NCI-H446 treated with DMSO at 0.1 percent for 48 hours (cell line): ENCODE results near the gene VMAC.
A peak's percentile ranks its signal among the peaks of the same experiment; 100 is the strongest.
"Not testable (repeated sequence)": the region's sequence is repeated elsewhere in the genome, so short reads cannot be mapped to it uniquely, and the experiment has no call there.

Experiments used
- DNase-seq: peaks from one replicate; lab custom pipeline; 2025; lab: John Stamatoyannopoulos, UW

VMAC gene

DNA sequence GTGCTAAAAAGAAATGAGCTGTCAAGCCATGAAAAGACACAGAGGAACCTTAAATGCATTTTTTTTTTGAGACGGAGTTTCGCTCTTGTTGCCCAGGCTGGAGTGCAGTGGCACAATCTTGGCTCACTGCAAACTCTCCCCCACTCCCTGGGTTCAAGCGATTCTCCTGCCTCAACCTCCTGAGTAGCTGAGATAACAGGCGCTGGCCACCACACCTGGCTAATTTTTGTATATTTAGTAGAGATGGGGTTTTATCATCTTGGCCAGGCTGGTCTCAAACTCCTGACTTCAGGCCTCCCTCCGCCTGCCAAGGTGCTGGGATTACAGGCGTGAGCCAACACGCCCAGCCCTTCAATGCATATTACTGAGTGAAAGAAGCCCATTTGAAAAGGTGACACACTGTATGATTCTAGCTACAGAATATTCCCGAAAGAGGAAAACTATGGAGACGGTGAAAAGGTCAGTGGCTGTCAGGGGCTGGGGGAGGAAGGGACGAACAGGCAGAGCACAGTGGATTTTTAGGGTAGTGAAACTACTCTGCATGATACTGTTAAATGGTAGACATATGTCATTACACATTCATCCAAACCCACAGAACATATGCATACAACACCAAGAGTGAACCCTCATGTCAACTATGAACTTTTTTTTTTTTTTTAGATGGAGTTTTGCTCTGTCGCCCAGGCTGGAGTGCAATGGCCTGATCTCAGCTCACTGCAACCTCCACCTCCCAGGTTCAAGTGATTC is 20.4 kb upstream of the VMAC start:
- DNase-seq: not testable (repeated sequence)

DNA sequence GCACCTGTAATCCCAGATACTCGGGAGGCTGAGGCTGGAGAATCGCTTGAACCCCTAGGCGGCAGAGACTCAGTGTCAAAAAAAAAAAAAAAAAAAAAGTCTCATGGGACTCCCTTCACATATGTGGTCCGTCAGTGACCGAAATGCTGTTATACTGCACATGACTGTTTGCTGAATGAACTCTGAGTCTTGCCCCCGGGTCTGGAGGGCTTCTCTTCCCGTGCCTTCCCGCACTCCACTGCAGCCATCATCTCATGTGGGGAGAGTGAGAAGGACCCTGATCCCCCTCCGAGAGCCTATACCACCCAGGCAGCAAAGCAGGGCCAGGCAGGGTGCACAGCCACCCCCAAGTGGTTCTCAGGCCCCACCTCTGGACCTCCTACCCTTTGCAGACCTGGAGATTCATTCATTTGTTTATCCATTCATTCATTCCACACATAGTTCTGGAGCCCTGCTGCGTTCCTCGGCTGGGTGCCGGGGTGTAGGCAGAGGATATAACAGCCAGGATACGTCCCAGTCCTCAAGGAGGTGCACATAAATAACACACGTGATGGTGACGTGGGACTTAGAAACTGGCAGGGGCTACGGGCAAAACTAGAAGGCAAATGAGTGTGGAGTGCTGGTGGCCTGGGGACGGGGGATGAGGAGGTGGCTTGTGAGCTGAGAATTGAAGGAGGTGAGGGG is 15.2 kb upstream of the VMAC start:
- no peak for DNase-seq

DNA sequence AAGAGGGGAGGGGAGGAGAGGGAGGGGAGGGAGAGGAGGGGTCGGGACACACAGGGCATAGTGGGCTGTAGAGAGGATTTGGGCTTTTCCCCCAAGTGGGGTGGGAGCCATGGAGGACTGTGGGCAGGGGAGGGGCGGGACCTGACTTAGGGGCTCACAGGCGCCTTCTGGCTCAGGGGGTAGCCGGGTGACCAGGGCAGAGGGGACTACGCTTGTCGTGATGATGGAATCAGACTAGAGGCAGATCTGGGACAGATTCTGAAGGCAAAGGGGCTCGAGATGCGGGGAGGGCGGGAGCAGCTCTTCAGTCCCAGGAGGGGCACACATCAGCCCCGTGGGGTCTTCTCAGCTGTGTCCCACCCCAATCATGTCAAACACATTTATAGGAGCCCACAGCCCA is 14.6 kb upstream of the VMAC start:
- no peak for DNase-seq

DNA sequence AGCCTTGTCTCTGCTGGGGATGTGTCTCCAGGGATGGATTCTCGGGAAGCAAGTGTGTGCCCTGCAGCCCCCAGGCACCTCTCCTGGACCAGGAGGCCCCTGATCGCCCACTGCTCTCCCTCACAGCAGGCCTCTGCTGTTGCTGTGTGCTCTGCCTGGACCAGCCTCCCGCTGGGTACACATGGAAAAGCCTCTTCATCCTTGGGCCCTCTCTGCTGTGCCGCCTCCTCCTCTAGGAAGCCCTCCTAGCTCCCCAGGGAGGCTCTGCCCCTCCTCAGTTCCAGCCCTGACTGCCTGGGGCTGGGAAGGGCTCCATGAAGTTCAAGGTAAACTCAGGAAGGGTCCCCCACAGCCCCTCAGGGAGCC is 13.1 kb upstream of the VMAC start:
- DNase-seq: no peak

DNA sequence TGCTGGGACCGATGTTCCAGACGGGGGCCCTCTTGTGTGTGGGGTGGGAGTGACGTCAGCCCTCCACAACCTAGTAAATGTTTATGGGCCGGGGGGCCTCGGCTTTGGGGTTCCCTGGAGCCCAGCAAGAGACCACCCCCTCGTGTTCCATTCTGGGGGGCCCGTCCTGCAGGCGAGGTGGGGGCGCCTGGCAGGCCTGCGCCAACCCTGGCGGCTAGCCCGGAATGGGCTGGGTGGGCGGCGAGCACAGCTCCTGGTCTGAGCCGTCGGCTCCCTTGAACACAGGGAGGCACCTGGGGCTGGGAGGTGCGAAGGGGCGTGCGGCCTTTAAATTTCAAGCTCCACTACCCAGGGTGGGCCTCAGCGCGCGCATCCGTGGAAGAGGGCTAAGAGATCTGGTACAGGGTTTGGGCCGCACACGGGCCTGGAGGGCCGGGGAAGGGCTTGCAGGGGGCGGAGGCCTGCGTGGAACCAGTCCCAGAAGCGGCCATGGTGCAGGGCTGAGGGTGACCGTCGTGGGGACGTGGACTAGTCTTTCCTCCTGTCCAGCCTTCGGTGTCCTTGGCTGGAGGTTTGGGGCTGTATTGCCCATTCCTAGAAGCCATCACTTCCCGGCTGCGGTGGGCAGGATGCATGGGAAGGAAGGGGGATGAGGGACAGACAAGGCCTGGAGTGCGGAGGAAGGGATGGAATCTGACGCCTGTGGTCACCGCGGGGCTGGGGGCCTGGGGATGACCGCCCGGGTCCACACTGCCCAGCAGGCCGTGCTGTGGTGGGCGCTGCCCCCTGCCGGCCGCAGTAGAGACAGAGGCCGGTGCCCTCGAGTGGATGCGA is 12.5 kb upstream of the VMAC start:
- no peak for DNase-seq

DNA sequence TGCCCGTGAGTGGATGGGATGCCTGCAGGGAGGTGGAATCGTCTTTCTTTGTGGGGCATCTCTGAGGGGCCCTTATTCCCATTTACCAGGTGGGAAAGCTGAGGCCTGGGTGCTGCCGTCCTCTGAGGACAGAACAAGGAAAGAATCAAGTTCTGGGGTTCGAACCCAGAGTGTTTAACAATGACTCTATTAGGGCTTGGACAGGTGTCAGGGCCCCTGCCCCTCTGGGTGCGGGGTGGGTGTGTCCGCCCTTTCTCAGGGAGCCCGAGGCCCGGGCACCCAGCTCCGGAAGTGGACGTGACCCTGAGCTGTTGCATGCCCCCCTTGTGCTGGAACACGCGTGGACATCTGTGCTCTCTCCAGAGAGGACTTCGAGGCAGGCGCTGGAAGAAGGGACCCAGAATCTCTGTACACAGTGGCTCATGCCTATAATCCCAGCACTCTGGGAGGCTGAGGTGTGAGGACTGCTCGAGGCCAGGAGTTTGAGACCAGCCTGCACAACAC is 11.8 kb upstream of the VMAC start:
- no peak for DNase-seq

DNA sequence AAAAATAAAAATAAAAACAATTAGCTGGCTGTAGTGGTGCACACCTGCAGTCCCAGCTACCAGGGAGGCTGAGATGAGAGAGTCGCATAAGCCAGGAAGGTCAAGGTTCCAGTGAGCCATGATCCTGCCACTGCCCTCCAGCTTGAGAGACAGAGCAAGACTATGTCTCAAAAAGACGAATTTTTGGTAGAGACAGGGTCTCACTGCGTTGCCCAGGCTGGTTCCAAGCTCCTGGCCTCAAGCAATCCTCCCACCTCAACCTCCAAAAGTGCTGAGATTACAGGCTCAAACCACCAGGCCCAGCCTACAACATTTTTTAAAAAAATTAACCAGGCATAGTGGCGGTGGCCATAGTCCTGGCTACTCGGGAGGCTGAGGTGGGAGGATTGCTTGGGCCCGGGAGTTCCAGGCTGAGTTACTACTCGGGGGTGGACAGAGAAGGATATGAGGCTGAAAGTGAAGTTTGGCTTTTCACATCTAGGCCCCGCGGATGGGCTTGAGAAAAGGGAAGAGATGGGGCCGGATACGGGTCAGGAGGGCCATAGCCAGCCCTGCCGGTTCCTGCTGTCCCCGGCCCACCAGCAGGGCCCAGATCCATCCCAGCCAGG is 11.3 kb upstream of the VMAC start:
- no peak for DNase-seq

DNA sequence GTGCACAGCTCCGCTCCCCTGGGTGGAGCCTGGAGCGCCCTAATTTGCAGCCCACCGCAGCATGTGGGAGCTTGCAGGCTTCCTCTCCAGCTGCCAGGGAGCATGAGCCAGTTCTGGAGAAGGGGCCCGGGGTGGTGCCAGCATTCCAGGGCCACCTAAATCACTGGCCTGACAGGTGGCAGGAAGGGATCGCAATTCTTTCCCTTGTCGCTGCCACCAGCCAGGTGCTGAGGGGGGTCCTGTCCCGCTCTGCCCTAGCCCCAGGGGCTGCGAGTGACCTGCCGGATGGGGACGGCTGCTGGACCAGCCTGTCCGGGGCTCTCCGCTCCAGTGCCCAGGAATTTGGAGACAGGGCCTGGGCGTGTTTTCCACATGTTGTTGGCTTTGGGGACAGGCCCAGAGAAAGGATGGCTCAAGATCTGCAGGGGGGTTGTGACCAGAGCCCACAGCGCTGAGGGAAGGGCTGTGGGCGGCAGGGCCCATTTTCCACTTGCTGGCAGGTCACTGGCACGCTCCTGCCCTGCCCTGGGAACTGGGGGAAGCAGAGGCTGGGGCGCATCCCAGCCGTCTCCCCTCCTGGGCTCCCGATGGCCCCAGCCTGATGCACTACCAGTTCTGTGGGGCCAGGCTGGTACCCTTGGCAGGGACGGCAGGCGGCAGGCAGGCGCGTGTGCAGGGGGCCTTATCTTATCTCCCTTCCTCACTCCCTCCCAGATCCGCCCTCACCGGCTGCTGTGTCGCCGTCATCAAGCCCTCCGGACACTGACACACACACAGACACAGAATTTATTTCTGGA is 10.6 kb upstream of the VMAC start:
- no peak for DNase-seq

DNA sequence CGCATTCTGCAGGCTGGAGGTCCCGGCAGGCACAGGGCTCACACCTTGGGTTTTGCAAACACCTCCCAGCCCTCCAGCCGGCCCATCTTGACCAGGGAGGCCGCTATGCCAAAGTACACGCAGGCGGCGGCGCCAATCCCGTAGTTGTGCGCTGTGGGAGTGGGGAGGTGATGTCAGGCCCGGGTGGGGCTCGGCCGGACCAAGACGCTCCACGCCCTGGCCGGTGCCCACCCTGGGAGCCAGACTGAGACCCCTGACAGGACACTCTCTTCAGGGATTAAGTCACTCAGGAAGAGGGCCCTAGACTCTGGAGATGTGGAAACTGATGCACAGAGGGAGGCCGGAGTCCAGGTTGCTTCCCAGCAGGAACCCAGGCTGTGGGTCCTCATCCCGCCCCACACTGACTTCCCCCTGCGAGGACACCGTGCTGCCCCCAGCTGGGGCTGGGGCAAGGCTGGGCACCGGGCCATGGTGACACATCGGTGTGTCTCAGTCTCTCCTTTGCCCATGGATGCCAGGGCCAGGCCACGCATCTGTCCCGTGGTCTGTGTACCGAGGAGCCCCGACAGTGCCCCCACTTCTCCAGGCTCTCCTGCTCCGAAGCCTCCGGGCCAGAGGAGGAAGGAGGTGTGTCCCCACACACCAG is 9.8 kb upstream of the VMAC start:
- DNase-seq: no peak

DNA sequence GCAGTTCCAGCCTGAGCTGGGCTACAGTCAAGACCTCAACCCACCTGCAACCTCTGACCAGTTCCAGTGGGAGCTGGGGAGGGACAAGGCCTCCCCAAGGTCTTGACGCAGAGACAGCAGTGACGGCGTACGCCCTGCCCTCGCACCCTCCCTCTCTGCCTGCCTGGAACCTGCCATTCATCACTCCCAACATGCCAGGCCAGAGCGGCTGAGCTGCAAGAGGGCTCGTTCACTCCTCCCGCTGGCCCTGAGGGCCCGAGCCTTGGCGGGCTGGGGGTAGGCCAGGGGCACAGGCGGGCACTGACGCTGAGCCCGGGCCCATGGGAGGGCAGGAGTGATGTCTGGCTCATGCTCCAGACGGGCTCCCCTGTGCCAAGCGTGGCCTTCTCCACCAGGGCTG is 9.3 kb upstream of the VMAC start:
- DNase-seq: no peak

DNA sequence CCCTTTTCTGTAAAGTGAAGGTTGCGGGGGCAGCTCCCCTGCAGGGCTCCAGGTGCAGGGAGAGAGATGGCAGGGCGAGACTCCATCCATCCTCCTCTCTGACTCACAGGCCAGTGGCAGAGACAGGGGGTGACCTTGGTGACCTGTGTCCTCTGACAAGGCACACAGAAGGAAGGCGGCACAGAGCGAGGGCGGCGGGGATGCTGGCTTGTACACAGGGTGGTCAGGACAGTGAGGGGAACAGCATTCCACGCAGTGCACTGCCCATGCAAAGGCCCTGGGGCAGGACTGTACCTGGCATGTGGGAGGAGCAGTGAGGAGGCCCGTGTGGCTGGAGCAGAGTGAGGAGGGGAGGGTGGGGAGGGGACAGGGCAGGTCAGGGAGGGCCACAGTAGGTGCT is 8.8 kb upstream of the VMAC start:
- DNase-seq: no peak

DNA sequence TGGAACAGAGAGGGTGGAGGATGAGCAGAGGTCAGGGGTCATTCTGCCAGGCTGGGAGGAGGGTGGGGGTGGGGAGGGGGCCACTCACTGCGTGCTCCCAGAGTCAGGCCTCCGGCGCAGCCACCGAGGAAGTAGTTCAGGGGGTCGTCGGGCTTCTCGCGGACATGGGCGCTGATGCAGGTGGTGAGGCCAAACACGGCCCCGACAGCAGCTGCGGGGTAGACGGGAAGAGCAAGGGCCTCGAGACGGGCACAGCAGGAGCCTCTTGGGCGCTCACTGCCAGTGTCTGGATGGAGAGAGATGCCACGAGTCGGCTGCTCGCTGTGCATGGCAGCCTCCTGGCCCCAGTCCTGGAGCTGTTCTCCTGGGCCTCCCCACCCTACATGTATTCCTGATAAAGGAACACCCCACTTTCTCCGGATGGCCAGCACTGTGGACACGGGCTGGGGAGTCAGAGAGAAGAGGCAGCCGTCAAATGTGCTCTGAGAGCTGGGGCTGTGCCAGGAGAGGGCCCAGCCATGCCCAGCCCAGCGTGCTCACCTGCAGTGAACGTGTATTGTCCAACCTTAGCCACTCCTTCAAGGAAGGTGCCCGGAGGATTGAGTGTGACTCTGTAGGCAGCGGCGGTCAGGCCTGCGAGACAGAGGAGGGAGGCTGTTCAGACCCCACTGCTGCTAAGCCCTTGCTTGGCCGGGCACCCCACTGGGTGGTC is 8.2 kb upstream of the VMAC start:
- DNase-seq: no peak

DNA sequence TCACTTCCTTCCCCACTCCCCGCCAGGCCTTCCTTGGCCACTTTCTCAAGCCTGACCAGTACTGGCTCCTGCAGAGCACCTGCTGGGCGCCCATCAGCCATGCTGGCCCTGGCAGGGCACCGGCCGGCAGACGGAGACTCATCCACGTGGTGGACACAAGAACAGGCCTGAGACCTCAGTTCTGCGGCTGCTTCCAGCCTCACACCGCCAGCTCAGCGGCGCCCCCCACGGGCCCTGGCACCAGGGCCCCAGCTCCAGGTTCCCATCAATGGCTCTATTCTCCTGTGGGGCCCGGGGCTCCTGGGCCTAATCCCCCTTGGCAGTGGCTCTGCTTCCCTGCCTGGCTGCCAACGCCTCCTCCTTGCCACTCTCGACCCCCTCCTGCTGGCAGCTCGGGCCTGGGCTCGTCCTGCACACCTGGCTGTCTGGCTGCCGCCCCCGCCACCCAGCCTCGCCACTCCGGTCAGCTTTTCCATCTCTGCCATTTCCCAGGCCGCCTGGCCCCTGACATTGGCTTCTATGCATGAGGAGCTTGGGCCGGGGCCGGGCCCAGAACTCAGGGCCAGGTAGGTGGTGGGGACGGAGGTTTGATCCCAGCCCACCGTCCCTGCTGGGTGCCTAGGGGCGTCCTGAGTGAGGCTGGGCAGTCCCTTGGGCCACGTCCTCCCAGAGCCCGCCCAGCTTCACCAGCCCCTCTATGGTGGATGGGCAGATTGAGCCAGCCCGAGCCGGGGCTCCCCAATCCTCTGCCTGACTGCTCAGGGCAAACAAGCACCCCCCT is 7.3 kb upstream of the VMAC start:
- DNase-seq: no peak

DNA sequence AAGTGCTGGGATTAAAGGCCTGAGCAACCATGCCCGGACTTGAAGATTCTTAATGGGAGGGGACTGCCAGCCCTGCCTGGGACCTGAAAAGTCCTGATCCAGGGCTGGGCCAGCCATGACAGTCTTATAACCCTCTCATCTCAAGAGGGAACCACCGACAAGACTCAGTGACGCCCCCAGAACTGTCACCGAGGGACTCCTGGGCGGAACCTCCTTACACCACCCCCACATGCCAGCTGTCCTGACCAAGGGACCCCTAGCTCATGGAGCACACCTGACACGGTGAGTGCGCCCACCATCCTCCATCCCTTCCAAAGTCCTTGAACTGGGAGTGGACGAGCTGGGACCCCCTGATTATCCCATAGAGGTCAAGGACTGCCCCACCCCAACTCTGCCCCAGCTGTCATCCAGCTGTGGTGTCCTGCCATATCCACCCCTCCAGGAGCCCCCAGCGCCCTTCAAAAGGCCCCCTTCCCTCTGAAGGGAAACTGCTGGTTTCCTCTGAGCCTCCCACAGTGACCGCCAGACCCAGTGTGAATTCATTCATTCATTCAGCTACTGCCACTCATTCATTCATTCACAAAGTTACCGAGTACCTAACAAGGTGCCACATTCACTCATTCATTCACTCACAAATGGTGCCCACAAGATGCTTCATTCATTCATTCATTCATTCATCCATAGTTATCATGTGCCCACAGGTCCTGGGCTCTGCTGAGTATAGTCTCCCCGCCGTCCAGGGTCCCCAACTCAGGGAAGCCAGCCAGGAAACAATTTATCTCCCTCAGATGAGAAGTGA is 4.7 kb upstream of the VMAC start:
- DNase-seq: no peak

DNA sequence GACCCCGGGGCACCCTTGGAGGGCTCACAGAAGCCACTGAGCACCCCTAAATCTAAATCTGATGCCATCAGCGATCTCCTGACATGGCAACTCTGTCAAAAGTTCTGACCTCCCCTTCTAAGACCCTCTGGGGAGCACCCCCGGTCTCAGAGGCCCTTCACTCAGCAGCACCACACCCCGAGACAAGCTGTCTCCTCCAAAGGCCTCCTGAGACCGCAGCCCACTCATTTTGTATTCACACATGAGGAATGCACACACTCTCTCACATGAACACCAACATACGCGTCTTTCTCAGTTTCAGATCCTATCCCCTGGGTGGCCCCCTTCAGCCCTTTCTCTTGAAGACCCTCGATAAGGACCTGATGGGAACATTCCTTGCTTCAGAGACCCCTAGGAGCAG is 3.7 kb upstream of the VMAC start:
- no peak for DNase-seq

DNA sequence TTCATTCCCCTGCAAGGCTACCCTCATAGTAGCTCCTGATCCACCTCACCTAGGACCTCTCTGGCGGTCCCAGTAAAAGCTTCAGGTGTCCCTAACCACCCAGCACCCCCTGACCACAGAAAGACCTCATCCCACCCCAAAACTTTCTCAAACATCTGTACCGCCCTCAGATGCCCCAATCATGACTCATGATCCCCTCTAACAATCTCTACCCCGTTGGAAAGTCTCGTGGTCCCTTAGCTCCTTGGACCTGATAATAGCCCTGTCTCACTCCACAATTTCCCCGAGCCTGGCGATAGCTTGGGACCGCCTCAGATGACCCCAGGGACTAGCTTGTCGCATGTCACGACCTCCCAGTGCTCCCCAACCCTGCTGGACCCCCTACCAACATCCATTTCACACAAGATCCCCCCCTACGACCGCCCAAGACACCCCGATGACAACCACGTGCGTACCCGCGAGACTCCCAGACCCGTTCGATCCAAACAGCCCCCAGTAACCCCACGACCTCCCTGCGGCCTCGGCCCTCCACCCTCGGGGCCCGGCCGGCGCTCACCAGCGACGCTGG is 1.5 kb upstream of the VMAC start:
- DNase-seq: no peak

DNA sequence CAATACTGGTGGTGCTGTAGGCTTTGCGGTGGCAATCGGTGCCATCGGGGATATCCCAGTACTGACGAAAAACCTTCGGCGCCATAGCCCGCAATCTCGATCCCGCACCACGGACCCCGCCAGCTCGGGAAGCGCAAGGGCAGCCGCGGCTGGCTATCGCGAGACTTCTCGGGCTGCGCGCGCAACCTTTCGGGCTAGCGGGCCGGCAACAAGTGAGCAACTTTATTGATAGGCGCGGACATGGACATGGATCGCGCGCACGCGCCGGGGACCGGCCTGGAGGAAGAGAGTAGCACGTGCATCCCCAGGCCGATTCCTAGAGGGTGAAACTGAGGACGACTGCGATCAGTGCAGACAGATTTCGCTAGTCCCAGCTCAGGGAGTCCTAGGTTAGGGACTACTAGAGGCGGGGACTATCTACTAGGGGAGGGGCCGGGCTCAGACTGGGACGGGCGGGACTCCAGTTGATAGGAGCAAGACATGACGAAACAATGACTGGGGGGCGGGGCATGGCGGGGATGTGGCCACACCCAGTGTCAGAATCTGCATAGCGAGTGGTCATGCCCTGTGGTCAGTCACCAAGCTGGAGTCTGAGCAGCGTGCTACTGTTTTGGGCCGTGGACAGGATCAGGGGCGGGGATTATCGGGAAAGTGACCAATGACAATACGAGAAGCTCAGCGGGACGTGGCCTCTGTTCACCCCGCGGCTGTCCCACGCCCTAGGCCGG is 884 bp upstream of the VMAC start, which contains the start of gene NDUFA11:
NDUFA11 (minus strand) TSS at position 167 of the 728 bp plus-strand sequence; CDS start at position 85, 82 bp downstream.
- DNase-seq: peak; percentile 98
